Measurements from ENCODE around the gene TMEM117.
A peak's percentile ranks its signal among the peaks of the same experiment; 100 is the strongest.

The TMEM117 gene

GRCh38 chr12:43884683-43885410 lies 49.0 kb downstream of the TMEM117 start:
- no peak for DNase-seq (ENCODE audit: low spot score)

- DNase-seq (ENCODE audit: low spot score), result no peak
Observed at GRCh38 chr12:43887397-43887796, 51.5 kb downstream of the TMEM117 start.

- DNase-seq (ENCODE audit: low spot score), result no peak
Observed at GRCh38 chr12:43891856-43892574, 56.1 kb downstream of the TMEM117 start.

GRCh38 chr12:43893670-43894069 lies 57.8 kb downstream of the TMEM117 start:
- no peak for DNase-seq (ENCODE audit: low spot score)

GRCh38 chr12:43895580-43896206 lies 59.8 kb downstream of the TMEM117 start:
- DNase-seq (ENCODE audit: low spot score), result no peak

GRCh38 chr12:43896496-43896895 lies 60.6 kb downstream of the TMEM117 start:
- no peak for DNase-seq (ENCODE audit: low spot score)

- no peak for DNase-seq (ENCODE audit: low spot score)
Observed at GRCh38 chr12:43898474-43898873, 62.6 kb downstream of the TMEM117 start.

GRCh38 chr12:43899574-43899973 lies 63.7 kb downstream of the TMEM117 start:
- no peak for DNase-seq (ENCODE audit: low spot score)

- no peak for DNase-seq (ENCODE audit: low spot score)
Observed at GRCh38 chr12:43903686-43904085, 67.8 kb downstream of the TMEM117 start.

GRCh38 chr12:43912859-43913258 lies 77.0 kb downstream of the TMEM117 start:
- no peak for DNase-seq (ENCODE audit: low spot score)

- no peak for DNase-seq (ENCODE audit: low spot score)
Observed at GRCh38 chr12:43914391-43914790, 78.5 kb downstream of the TMEM117 start.

GRCh38 chr12:43914923-43915468 lies 79.1 kb downstream of the TMEM117 start:
- no peak for DNase-seq (ENCODE audit: low spot score)

- DNase-seq (ENCODE audit: low spot score), result no peak
Observed at GRCh38 chr12:43917896-43918295, 82.0 kb downstream of the TMEM117 start.

- no peak for DNase-seq (ENCODE audit: low spot score)
Observed at GRCh38 chr12:43921666-43922337, 85.9 kb downstream of the TMEM117 start.

- DNase-seq (ENCODE audit: low spot score), result no peak
Observed at GRCh38 chr12:43930032-43930431, 94.2 kb downstream of the TMEM117 start.

- DNase-seq (ENCODE audit: low spot score), result no peak
Observed at GRCh38 chr12:43931187-43931586, 95.3 kb downstream of the TMEM117 start.

GRCh38 chr12:43935581-43935980 lies 99.7 kb downstream of the TMEM117 start:
- no peak for DNase-seq (ENCODE audit: low spot score)

GRCh38 chr12:43937947-43938346 lies 102.1 kb downstream of the TMEM117 start:
- DNase-seq (ENCODE audit: low spot score), result no peak

- no peak for DNase-seq (ENCODE audit: low spot score)
Observed at GRCh38 chr12:43942379-43942778, 106.5 kb downstream of the TMEM117 start.

- DNase-seq (ENCODE audit: low spot score), result no peak
Observed at GRCh38 chr12:43945983-43946382, 110.1 kb downstream of the TMEM117 start.

- DNase-seq (ENCODE audit: low spot score), result no peak
Observed at GRCh38 chr12:43951286-43951685, 115.4 kb downstream of the TMEM117 start.

- DNase-seq (ENCODE audit: low spot score), result peak; percentile 3
Observed at GRCh38 chr12:43957732-43958372, 122.0 kb downstream of the TMEM117 start.
